H1 (cell line): ENCODE results near the gene MAPK14. TPM values are rescaled to one million over a fixed set of nuclear protein-coding genes. Genes with fewer than 3 reads are reported as not detected.

ENCODE experiments used
- CTCF ChIA-PET: fragments of 300-600 bp; sonication (Branson Sonifier 250); formaldehyde crosslinking; loops from one replicate; lab custom pipeline; 2021; ENCODE audit not compliant: partially characterized antibody; lab: Charles Lee
- POLR2A ChIA-PET: fragments of 300-600 bp; sonication (Branson Sonifier 250); formaldehyde crosslinking; loops from one replicate; lab custom pipeline; 2021; ENCODE audit warnings: inconsistent platforms; ENCODE audit not compliant: partially characterized antibody; lab: Charles Lee
- DNase-seq, 2 experiments: peaks; one replicate each; pipeline versions ENCODE4 v3.0.0 to v3.0.0-alpha.2; 2010 to 2022; ENCODE audit warnings: low spot score in 2 of 2, low read depth in 1 of 2, mixed read lengths in 1 of 2
- FAIRE-seq: peaks from 2 replicates; lab custom pipeline; 2011; peaks lifted over from hg19 to GRCh38; lab: Jason Lieb, UNC
- H2AFZ ChIP-seq: 2 replicates; pipeline ENCODE4 v1.8.1; 2012; ENCODE audit warnings: low read length, inconsistent platforms
- H2AK5ac ChIP-seq: 2 replicates; pipeline ENCODE4 v1.6.1; 2013; ENCODE audit warnings: low read depth, low read length
- H2BK120ac ChIP-seq: replicated peaks from 2 replicates; pipeline ENCODE3; 2013; ENCODE audit warnings: low read depth, low read length, inconsistent platforms
- H2BK12ac ChIP-seq: 2 replicates; pipeline ENCODE4 v1.6.1; 2013; ENCODE audit warnings: low read depth, low read length
- H2BK15ac ChIP-seq: 2 replicates; pipeline ENCODE4 v1.6.1; 2013; ENCODE audit warnings: low read length
- H2BK20ac ChIP-seq: 2 replicates; pipeline ENCODE4 v1.6.1; 2013; ENCODE audit warnings: low read length
- H2BK5ac ChIP-seq: 2 replicates; pipeline ENCODE4 v1.6.1; 2013; ENCODE audit warnings: low read depth, low read length
- H3K14ac ChIP-seq: 2 replicates; pipeline ENCODE4 v1.6.1; 2013; ENCODE audit warnings: inconsistent platforms; ENCODE audit not compliant: insufficient read length
- H3K18ac ChIP-seq: 2 replicates; pipeline ENCODE4 v1.6.1; 2013; ENCODE audit warnings: low read length; ENCODE audit errors: extremely low read depth
- H3K23ac ChIP-seq: 2 replicates; pipeline ENCODE4 v1.6.1; 2013; ENCODE audit warnings: inconsistent platforms; ENCODE audit not compliant: insufficient read length
- H3K23me2 ChIP-seq: 2 replicates; pipeline ENCODE4 v1.6.1; 2013; ENCODE audit warnings: low read depth, low read length
- H3K27ac ChIP-seq: 2 replicates; pipeline ENCODE4 v1.6.1; 2011; ENCODE audit warnings: low read depth, low read length, inconsistent platforms
- H3K27me3 ChIP-seq, 4 experiments: replicated peaks in 1 of 4; 1 replicate in 1 of 4; 2 replicates in 3 of 4; pipeline versions ENCODE4 v1.6.1 to v1.8.1; 2011 to 2013; ENCODE audit warnings: low read length in 3 of 4, mild to moderate bottlenecking in 3 of 4, inconsistent platforms in 2 of 4, mixed read lengths in 2 of 4, moderate library complexity in 1 of 4; ENCODE audit not compliant: control insufficient read depth in 3 of 4, insufficient read depth in 3 of 4; ENCODE audit errors: extremely low read depth in 1 of 4
- H3K36me3 ChIP-seq, 4 experiments: 2 replicates each; pipeline versions ENCODE4 v1.6.1 to v1.8.1; 2011 to 2013; ENCODE audit warnings: mild to moderate bottlenecking in 4 of 4, low read length in 3 of 4, moderate library complexity in 2 of 4, control low read depth in 1 of 4, inconsistent platforms in 1 of 4; ENCODE audit not compliant: insufficient read depth in 4 of 4, control insufficient read depth in 2 of 4
- H3K4ac ChIP-seq: replicated peaks from 2 replicates; pipeline ENCODE3; 2013; ENCODE audit warnings: low read length, low read depth, mixed read lengths, inconsistent platforms; ENCODE audit not compliant: insufficient read length
- H3K4me1 ChIP-seq, 4 experiments: replicated peaks in 1 of 4; 1 replicate in 1 of 4; 2 replicates in 3 of 4; pipeline versions ENCODE4 v1.6.1 to v1.8.1; 2011 to 2013; ENCODE audit warnings: low read length in 3 of 4, inconsistent platforms in 2 of 4, mixed read lengths in 1 of 4; ENCODE audit not compliant: insufficient read depth in 4 of 4, control insufficient read depth in 3 of 4
- H3K4me2 ChIP-seq, 2 experiments: 2 replicates each; pipeline versions ENCODE4 v1.6.1 to v1.8.1; 2011 to 2013; ENCODE audit warnings: low read depth in 2 of 2, low read length in 2 of 2, control low read depth in 1 of 2, inconsistent platforms in 1 of 2, mild to moderate bottlenecking in 1 of 2; ENCODE audit not compliant: insufficient read depth in 1 of 2
- H3K4me3 ChIP-seq, 4 experiments: fragments of 200-600, 300-600 bp in 1 of 4; sonication (generic), shearing (Covaris generic), sonication (Bioruptor Twin) in 1 of 4; 2 replicates each; pipeline versions ENCODE4 v1.5.1 to v1.8.1; 2011 to 2016; ENCODE audit warnings: low read length in 4 of 4, low read depth in 3 of 4, control low read depth in 2 of 4, inconsistent platforms in 2 of 4, mild to moderate bottlenecking in 2 of 4, mixed read lengths in 1 of 4, moderate library complexity in 1 of 4; ENCODE audit not compliant: insufficient read depth in 2 of 4; ENCODE audit errors: extremely low read depth in 1 of 4
- H3K56ac ChIP-seq: replicated peaks from 2 replicates; pipeline ENCODE3; 2013; ENCODE audit warnings: low read depth, mild to moderate bottlenecking, mixed read lengths, low read length, inconsistent platforms; ENCODE audit not compliant: insufficient read length
- H3K79me1 ChIP-seq: 2 replicates; pipeline ENCODE4 v1.6.1; 2013; ENCODE audit warnings: low read depth, low read length, control low read depth
- H3K79me2 ChIP-seq, 2 experiments: 2 replicates each; pipeline versions ENCODE4 v1.6.1 to v1.8.1; 2012 to 2013; ENCODE audit warnings: low read length in 2 of 2, mild to moderate bottlenecking in 2 of 2, inconsistent platforms in 1 of 2; ENCODE audit not compliant: insufficient read depth in 2 of 2, control insufficient read depth in 1 of 2
- H3K9ac ChIP-seq, 4 experiments: replicated peaks in 1 of 4; 1 replicate in 1 of 4; 2 replicates in 3 of 4; pipeline versions ENCODE4 v1.6.1 to v1.8.1; 2011 to 2013; ENCODE audit warnings: low read depth in 3 of 4, low read length in 3 of 4, control low read depth in 2 of 4, mild to moderate bottlenecking in 2 of 4, moderate library complexity in 2 of 4, inconsistent platforms in 1 of 4; ENCODE audit errors: extremely low read depth in 1 of 4
- H3K9me3 ChIP-seq, 2 experiments: 2 replicates each; pipeline versions ENCODE4 v1.6.1 to v1.8.1; 2012 to 2013; ENCODE audit warnings: mild to moderate bottlenecking in 2 of 2, moderate library complexity in 2 of 2, control low read depth in 1 of 2, inconsistent platforms in 1 of 2, low read depth in 1 of 2, low read length in 1 of 2, mixed read lengths in 1 of 2; ENCODE audit not compliant: insufficient read depth in 2 of 2
- H4K20me1 ChIP-seq, 2 experiments: replicated peaks in 1 of 2; 2 replicates each; pipeline versions ENCODE3 to v1.8.1; 2011 to 2013; ENCODE audit warnings: inconsistent platforms in 2 of 2, low read length in 2 of 2, mild to moderate bottlenecking in 1 of 2; ENCODE audit not compliant: insufficient read depth in 2 of 2, control insufficient read depth in 1 of 2
- H4K5ac ChIP-seq: 2 replicates; pipeline ENCODE4 v1.6.1; 2013; ENCODE audit warnings: low read length, low read depth, mixed read lengths, inconsistent platforms; ENCODE audit not compliant: insufficient read length
- H4K8ac ChIP-seq: 2 replicates; pipeline ENCODE4 v1.8.0; 2013; ENCODE audit warnings: mild to moderate bottlenecking, moderate library complexity, low read length, inconsistent platforms; ENCODE audit not compliant: insufficient read depth; ENCODE audit errors: extremely low read depth
- H4K91ac ChIP-seq: replicated peaks from 2 replicates; pipeline ENCODE3; 2013; ENCODE audit warnings: low read length, mixed read lengths, inconsistent platforms; ENCODE audit not compliant: insufficient read length
- ASH2L ChIP-seq: fragments of 200-600, 300-600 bp; sonication (generic); IDR thresholded peaks from one replicate; pipeline ENCODE4 v1.7.1; 2017; ENCODE audit warnings: low read length
- BACH1 ChIP-seq: IDR thresholded peaks from 2 replicates; pipeline ENCODE4 v1.6.1; 2012; ENCODE audit warnings: low read length, improper control_type of control experiment
- CHD2 ChIP-seq: IDR thresholded peaks from 2 replicates; pipeline ENCODE4 v1.6.1; 2012; ENCODE audit warnings: low read length, improper control_type of control experiment
- POLR2AphosphoS5 ChIP-seq: IDR thresholded peaks from 2 replicates; pipeline ENCODE4 v1.6.1; 2011; ENCODE audit warnings: low read depth, low read length
- RAD21 ChIP-seq, 2 experiments: IDR thresholded peaks in 1 of 2; conservative IDR thresholded peaks in 1 of 2; 2 replicates each; pipeline ENCODE4 v1.6.1; 2011; ENCODE audit warnings: low read depth in 2 of 2, low read length in 2 of 2, improper control_type of control experiment in 1 of 2, inconsistent platforms in 1 of 2, mild to moderate bottlenecking in 1 of 2, moderate library complexity in 1 of 2
- SAP30 ChIP-seq: fragments of 300-600 bp; sonication (generic); IDR thresholded peaks from 2 replicates; pipeline ENCODE4 v1.7.1; 2012; ENCODE audit warnings: low read length, moderate library complexity, mild to moderate bottlenecking, inconsistent platforms; ENCODE audit not compliant: insufficient read depth, insufficient replicate concordance
- SIRT6 ChIP-seq: IDR thresholded peaks from one replicate; pipeline ENCODE4 v1.7.1; 2012; ENCODE audit warnings: low read length, inconsistent platforms
- SP1 ChIP-seq: IDR thresholded peaks from 2 replicates; pipeline ENCODE4 v1.6.1; 2011; ENCODE audit warnings: low read depth, low read length
- WGBS, 2 experiments: shearing (Covaris generic) in 1 of 2; methylation state at CpG; one replicate each; pipeline versions ENCODE4 v1.1.6 to v1.1.7; 2013 to 2015; ENCODE audit warnings: low lambda C conversion rate in 2 of 2, mixed read lengths in 2 of 2, inconsistent platforms in 1 of 2, low coverage in 1 of 2, missing lambda C conversion rate in 1 of 2; ENCODE audit not compliant: insufficient replicate concordance in 2 of 2, insufficient coverage in 1 of 2, insufficient read length in 1 of 2; ENCODE audit errors: extremely low coverage in 1 of 2, missing lambda C conversion rate in 1 of 2; 5-methylcytosine and 5-hydroxymethylcytosine counted together
- polyA plus RNA-seq, 7 experiments: library from polyadenylated mRNA; depleted of rRNA in 3 of 7; stranded (reverse) in 5 of 7; unstranded in 2 of 7; fragments of >200 nt in 5 of 7; fragments of 200-250 nt in 2 of 7; gene quantifications; 1 replicate in 5 of 7; 2 replicates in 1 of 7; 4 replicates in 1 of 7; pipeline versions ENCODE4 v1.2.1 to v1.2.3, GENCODE V29; 2011 to 2013; ENCODE audit warnings: missing spikeins in 2 of 7, mixed read lengths in 2 of 7
- total RNA-seq: library from RNA; stranded (reverse); fragmentation: NEBNext Ultra II Directional; extraction: Animal tissue kit (Norgen Biotek cat#: 25700); gene quantifications from 2 replicates; pipeline ENCODE4 v1.2.1, GENCODE V29; 2021
- TF ChIP-seq, protein P1 (sequence below): IDR thresholded peaks from 2 replicates; pipeline ENCODE4 v1.6.1; 2011; ENCODE audit warnings: low read depth, mild to moderate bottlenecking, low read length; ENCODE audit not compliant: insufficient read depth
- TF ChIP-seq, protein P2 (sequence below): IDR thresholded peaks from 2 replicates; pipeline ENCODE4 v1.6.1; 2012; ENCODE audit warnings: inconsistent platforms

Gene MAPK14
- total and polyA plus RNA-seq, 2 of the 8 experiments (the other 6 are each of a cell fraction or from before 2014, with no cell fraction given) = 18.1 to 39.3 TPM

DNA sequence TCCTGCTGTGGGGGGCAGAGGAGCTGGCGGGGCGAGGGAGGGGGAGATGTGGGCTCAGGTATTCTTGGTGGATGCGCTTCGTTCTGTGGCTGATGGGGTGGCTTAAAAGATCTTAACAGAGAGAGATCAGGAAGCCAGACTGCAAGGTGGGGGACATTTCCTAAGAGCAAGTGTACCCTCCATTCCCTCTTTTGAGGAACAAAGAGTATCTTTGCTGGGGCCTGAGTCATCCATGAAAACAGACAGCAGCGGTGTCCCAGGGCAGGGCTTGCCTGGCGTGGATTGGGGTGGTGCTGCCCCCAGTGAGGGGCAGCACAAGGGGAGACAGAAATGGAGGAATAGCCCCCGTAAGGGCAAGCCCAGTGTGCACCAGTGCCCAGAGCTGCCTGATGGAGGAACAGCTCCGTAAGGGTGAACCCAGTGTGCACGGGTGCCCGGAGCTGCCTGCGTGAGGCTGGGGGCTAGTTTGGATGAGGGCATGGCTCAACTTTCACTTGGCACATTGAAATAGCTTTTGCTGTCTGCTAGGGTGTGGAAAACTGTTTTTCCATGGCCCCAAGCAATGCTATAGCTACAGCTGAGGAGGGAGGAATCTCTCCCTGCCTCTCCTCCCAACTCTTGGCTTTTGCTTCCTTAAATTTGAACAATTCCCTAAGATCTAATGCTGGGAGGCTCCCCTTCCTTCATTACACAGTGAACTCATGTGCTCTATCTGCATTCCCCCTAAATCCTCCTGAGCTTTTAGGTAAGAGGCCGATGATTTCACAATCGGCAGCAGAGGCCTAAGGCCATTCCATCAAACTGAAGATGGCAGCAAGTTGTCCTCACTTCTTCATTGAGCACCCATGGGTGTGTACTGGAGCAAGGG, 115.6 kb downstream of the MAPK14 start:
- H2BK5ac ChIP-seq = no peak overlapping the region
- no peak overlapping the region; the same call in 1 of the 2 replicates for H3K18ac ChIP-seq
- DNase-seq = no peak
- H3K4me1 ChIP-seq = peaks cover 0 to 6% (median 0%) of the 10 kb centered on the region in 4 experiments; a peak in 3 of 7 replicates
- H3K9me3 ChIP-seq = peaks cover 0 to 4% of the 10 kb centered on the region in 2 experiments; a peak in 1 of 4 replicates
- H3K4ac ChIP-seq = no peak overlapping the region
- H3K36me3 ChIP-seq = peaks cover 0 to 2% (median 0%) of the 10 kb centered on the region in 4 experiments; a peak in 1 of 8 replicates
- CTCF ChIA-PET = interaction anchor here (0.7 to 1.5 kb wide), 5 partner anchors 11 to 160 kb away, joined by 3 to 8 read pairs (median 4); no protein-coding TSS in a partner anchor
- H3K79me1 ChIP-seq = no peaks in the 10 kb centered on the region
- WGBS, 2 experiments = 91% methylated on average over 9 of the region's 13 CpGs; no CpG with 5 or more reads in 1 of the 2 experiments
- H2AK5ac ChIP-seq = no peak overlapping the region
- no peak overlapping the region for H2AFZ ChIP-seq
- H2BK120ac ChIP-seq = no peak overlapping the region
- no peak overlapping the region for H2BK20ac ChIP-seq
- H4K91ac ChIP-seq = no peak overlapping the region
- H2BK12ac ChIP-seq = 0 out of 2 replicates have a peak overlapping the region, but pooled peaks have one; percentile 50
- H4K8ac ChIP-seq = no peak overlapping the region
- no peak overlapping the region for H3K27ac ChIP-seq
- POLR2A ChIA-PET = interaction anchor here (0.8 to 1.6 kb wide), 3 partner anchors 10 to 54 kb away, joined by 3 to 6 read pairs (median 4); no protein-coding TSS in a partner anchor
- no peak overlapping the region; the same call in 1 of the 2 replicates for H2BK15ac ChIP-seq
- no peak overlapping the region for H3K4me3 ChIP-seq
- no peak overlapping the region for H4K5ac ChIP-seq
- no peak overlapping the region for H3K4me2 ChIP-seq
- H3K14ac ChIP-seq = no peak overlapping the region
- H3K79me2 ChIP-seq = no peaks in the 10 kb centered on the region
- no peak for FAIRE-seq
- no peaks in the 10 kb centered on the region for H3K27me3 ChIP-seq
- H4K20me1 ChIP-seq = no peaks in the 10 kb centered on the region
- H3K23me2 ChIP-seq = no peaks in the 10 kb centered on the region
- no peak overlapping the region for H3K23ac ChIP-seq
- no peak overlapping the region for H3K9ac ChIP-seq
- no peak overlapping the region for H3K56ac ChIP-seq
- TF ChIP-seq, protein P1, sequence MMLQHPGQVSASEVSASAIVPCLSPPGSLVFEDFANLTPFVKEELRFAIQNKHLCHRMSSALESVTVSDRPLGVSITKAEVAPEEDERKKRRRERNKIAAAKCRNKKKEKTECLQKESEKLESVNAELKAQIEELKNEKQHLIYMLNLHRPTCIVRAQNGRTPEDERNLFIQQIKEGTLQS = no peak
- TF ChIP-seq ASH2L (no peak), RAD21 (IDR thresholded peaks at IDR 0.05 in 1 of 2, conservative IDR thresholded peaks at IDR 0.05 in 1 of 2; ENCODE audit: low read depth in 2 of 2, low read length in 2 of 2) (no peak), BACH1 (no peak), SP1 (no peak), SAP30 (no peak), POLR2AphosphoS5 (no peak), CHD2 (no peak), SIRT6 (no peak)
- TF ChIP-seq, protein P2, sequence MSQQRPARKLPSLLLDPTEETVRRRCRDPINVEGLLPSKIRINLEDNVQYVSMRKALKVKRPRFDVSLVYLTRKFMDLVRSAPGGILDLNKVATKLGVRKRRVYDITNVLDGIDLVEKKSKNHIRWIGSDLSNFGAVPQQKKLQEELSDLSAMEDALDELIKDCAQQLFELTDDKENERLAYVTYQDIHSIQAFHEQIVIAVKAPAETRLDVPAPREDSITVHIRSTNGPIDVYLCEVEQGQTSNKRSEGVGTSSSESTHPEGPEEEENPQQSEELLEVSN = no peak
